D721Med (cell line): ENCODE results near the gene ALPK3.

Source experiments
- DNase-seq: peaks from one replicate; pipeline ENCODE4 v3.0.0; 2011; ENCODE audit warnings: low spot score; ENCODE audit not compliant: insufficient read length
- FAIRE-seq: peaks from 2 replicates; lab custom pipeline; 2011; peaks lifted over from hg19 to GRCh38; lab: Jason Lieb, UNC
- TF ChIP-seq, protein P1 (sequence below): IDR thresholded peaks from 2 replicates; pipeline ENCODE4 v1.5.1; 2012; ENCODE audit warnings: mild to moderate bottlenecking, control low read depth; ENCODE audit not compliant: insufficient read depth; ENCODE audit errors: missing control alignments

Gene ALPK3

GRCh38 chr15:84890670-84891162 lies 73.6 kb downstream of the ALPK3 start:
- TF ChIP-seq, protein P1, sequence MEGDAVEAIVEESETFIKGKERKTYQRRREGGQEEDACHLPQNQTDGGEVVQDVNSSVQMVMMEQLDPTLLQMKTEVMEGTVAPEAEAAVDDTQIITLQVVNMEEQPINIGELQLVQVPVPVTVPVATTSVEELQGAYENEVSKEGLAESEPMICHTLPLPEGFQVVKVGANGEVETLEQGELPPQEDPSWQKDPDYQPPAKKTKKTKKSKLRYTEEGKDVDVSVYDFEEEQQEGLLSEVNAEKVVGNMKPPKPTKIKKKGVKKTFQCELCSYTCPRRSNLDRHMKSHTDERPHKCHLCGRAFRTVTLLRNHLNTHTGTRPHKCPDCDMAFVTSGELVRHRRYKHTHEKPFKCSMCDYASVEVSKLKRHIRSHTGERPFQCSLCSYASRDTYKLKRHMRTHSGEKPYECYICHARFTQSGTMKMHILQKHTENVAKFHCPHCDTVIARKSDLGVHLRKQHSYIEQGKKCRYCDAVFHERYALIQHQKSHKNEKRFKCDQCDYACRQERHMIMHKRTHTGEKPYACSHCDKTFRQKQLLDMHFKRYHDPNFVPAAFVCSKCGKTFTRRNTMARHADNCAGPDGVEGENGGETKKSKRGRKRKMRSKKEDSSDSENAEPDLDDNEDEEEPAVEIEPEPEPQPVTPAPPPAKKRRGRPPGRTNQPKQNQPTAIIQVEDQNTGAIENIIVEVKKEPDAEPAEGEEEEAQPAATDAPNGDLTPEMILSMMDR, result no peak

GRCh38 chr15:84891339-84891738 lies 74.2 kb downstream of the ALPK3 start:
- TF ChIP-seq, protein P1, result no peak
- no peak for FAIRE-seq
- DNase-seq, result no peak

More at GRCh38 chr15:84890670-84891162, 73.6 kb downstream of the ALPK3 start:
- no peak for DNase-seq
- FAIRE-seq, result no peak

- FAIRE-seq (no peak), DNase-seq (no peak)
- TF ChIP-seq, protein P1, result no peak
These were observed 75.7 kb downstream of the ALPK3 start for GRCh38 chr15:84892786-84893307.

GRCh38 chr15:84893607-84894006 lies 76.5 kb downstream of the ALPK3 start:
- FAIRE-seq (no peak), DNase-seq (no peak)
- TF ChIP-seq, protein P1, result no peak

- FAIRE-seq (no peak), DNase-seq (no peak)
- TF ChIP-seq, protein P1, result no peak
These were observed 77.7 kb downstream of the ALPK3 start for GRCh38 chr15:84894736-84895425.

DNA sequence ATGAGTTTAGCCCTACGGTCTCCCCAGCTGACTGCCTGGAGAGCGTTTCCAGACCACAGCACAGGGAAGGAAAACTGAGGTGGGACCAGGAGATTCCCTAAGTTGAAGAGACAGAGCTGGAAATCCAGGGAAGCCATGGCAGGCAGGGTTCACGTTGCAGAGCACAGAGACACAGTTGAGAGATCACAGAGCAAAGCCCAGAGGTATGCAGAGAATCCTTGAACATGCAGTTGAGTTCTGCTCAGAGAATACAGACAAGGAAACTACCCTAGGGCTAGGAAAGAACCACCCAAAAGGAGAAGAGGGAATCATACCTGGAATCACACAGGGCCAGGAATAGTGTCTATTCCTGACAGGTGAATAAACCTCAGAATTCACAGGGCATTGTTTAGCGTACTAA lies 81.6 kb downstream of the ALPK3 start:
- no peak for DNase-seq
- no peak for FAIRE-seq
- TF ChIP-seq, protein P1, result no peak

DNA sequence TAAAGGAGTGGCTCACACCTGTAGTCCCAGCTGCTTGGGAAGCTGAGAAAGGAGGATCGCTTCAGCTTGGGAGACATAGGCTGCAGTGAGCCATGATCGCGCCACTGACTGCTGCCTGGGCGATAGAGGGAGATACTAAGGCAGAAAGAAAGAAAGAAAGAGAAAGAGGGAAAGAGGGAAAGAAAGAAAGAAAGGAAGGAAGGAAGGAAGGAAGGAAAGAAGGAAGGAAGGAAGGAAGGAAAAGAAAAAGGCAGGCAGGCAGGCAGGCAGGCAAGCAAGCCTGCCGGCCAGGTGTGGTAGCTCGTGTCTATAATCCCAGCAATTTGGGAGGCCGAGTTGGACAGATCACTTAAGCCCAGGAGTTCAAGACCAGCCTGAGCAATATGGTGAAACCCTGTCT lies 82.6 kb downstream of the ALPK3 start:
- DNase-seq (no peak), FAIRE-seq (no peak)
- TF ChIP-seq, protein P1, result no peak
